Panc1 (cell line): ENCODE measurements around the gene CYP39A1. TPM values are rescaled to one million over a fixed set of nuclear protein-coding genes. Genes with fewer than 3 reads are reported as not detected.

Experiments used
- ATAC-seq: fragments of 200-7000 bp; cut with Tn5 transposase; 2 replicates; pipeline ENCODE4 v1.9.1; 2020; ENCODE audit warnings: mild to moderate bottlenecking, moderate library complexity
- BruUV-seq: library from RNA; stranded (reverse); fragments of 400-500 nt; replicated peaks from 2 replicates; lab custom pipeline; 2021; lab: Mats Ljungman, UMichigan
- CTCF ChIA-PET: fragments of 300-600 bp; sonication (Branson Sonifier 250); formaldehyde crosslinking; loops from one replicate; lab custom pipeline; 2022; ENCODE audit warnings: antibody characterized with exemption; lab: Charles Lee
- POLR2A ChIA-PET: fragments of 300-600 bp; sonication (Branson Sonifier 250); formaldehyde crosslinking; loops from one replicate; lab custom pipeline; 2022; ENCODE audit warnings: antibody characterized with exemption; lab: Charles Lee
- DNase-seq: peaks from one replicate; pipeline ENCODE4 v3.0.0-alpha.2; 2010; ENCODE audit warnings: low read depth, low spot score
- H3K27ac ChIP-seq: 2 replicates; pipeline ENCODE4 v1.5.1; 2011; ENCODE audit warnings: mild to moderate bottlenecking, low read length, inconsistent platforms
- H3K27me3 ChIP-seq: fragments of 200-500 bp; sonication (Bioruptor generic); 2 replicates; pipeline ENCODE4 v1.6.0; 2014; ENCODE audit warnings: low read length, inconsistent platforms; ENCODE audit not compliant: control insufficient read depth, insufficient read depth
- H3K36me3 ChIP-seq: fragments of 200-500 bp; sonication (Bioruptor generic); 2 replicates; pipeline ENCODE4 v1.5.1; 2014; ENCODE audit warnings: inconsistent platforms, mild to moderate bottlenecking, low read length, moderate library complexity; ENCODE audit not compliant: control insufficient read depth, insufficient read depth
- H3K4me1 ChIP-seq: 2 replicates; pipeline ENCODE4 v1.5.1; 2011; ENCODE audit warnings: inconsistent platforms, mild to moderate bottlenecking, low read length, moderate library complexity; ENCODE audit not compliant: control insufficient read depth, insufficient read depth
- H3K4me3 ChIP-seq, 2 experiments: 2 replicates each; pipeline ENCODE4 v1.5.1; 2011 to 2012; ENCODE audit warnings: low read depth in 2 of 2, low read length in 2 of 2, mild to moderate bottlenecking in 2 of 2, inconsistent platforms in 1 of 2, moderate library complexity in 1 of 2
- H3K9me3 ChIP-seq: fragments of 200-500 bp; sonication (Bioruptor generic); 2 replicates; pipeline ENCODE4 v1.5.1; 2014; ENCODE audit warnings: low read depth, mild to moderate bottlenecking, inconsistent platforms, low read length, moderate library complexity; ENCODE audit not compliant: control insufficient read depth, insufficient read depth
- POLR2AphosphoS5 ChIP-seq: IDR thresholded peaks from 2 replicates; pipeline ENCODE4 v1.6.1; 2012; ENCODE audit warnings: mild to moderate bottlenecking, low read depth, low read length, moderate library complexity
- SIN3A ChIP-seq: IDR thresholded peaks from 2 replicates; pipeline ENCODE4 v1.6.1; 2012; ENCODE audit warnings: low read depth, mild to moderate bottlenecking, low read length, moderate library complexity, borderline replicate concordance; ENCODE audit not compliant: insufficient read depth
- TCF7L2 ChIP-seq: IDR thresholded peaks from 2 replicates; pipeline ENCODE4 v1.6.1; 2011; ENCODE audit warnings: mild to moderate bottlenecking, low read depth, low read length, inconsistent platforms
- in situ Hi-C: cut with HindIII; loops from 2 replicates; pipeline ENCODE4 v1.10.0; 2016; ENCODE audit warnings: low sequenced_read_pairs, low pct_unique_long_range_greater_than_20kb
- intact Hi-C: fragments of 100-400 bp; cut with micrococcal nuclease; formaldehyde crosslinking; loops from one replicate; pipeline ENCODE4 v1.10.0; 2022; ENCODE audit not compliant: unreplicated experiment
- total RNA-seq: library from RNA; stranded (reverse); gene quantifications from one replicate; pipeline ENCODE4 v1.2.1, GENCODE V29; 2021; ENCODE audit not compliant: unreplicated experiment
- TF ChIP-seq, protein P1 (sequence below), 2 experiments: IDR thresholded peaks; 2 replicates each; pipeline ENCODE4 v1.6.1; 2011 to 2012; ENCODE audit warnings: low read depth in 2 of 2, control low read depth in 1 of 2, low read length in 1 of 2, mild to moderate bottlenecking in 1 of 2, moderate library complexity in 1 of 2; ENCODE audit not compliant: insufficient read depth in 1 of 2
- TF ChIP-seq, protein P2 (sequence below): fragments of 450-650 bp; IDR thresholded peaks from 2 replicates; pipeline ENCODE4 v1.5.1; 2017; ENCODE audit warnings: mild to moderate bottlenecking

CYP39A1 gene
- total RNA-seq, 1 experiment from 2014 or later = 0.72 TPM

DNA sequence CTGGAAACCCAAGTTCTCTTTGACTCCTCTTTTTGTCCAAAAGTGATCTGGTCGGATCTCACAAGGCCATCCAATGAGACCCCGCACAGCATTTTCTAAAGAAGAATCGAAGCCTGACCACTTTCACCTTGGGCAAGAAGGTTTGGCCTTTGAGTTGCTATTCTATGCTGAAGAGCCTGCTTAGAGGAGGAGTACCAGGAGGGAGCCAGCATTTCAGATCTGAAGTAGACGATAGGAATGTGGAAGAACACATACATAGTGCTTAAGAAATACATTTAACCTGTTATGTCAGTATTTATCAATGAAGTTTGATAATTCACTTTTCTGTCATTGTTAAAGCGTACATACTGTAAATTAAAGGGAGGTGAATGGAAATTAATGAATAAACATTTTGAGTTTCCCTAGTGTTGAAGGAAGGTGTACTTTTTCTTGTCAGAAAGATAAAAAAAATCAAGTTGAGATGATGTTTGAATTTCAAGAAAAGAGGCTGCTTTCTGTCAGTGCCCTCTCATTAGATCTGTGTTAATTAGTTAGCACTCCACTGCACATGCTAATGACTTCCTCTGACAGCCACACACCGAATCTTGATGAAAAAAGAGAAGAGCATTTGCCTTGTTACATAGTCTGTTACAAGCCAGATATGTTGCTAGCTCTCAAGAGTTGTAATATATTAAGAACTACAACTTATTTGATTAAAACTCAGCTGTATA is 24.1 kb upstream of the CYP39A1 start:
- CTCF ChIA-PET = no interaction called here
- no peak for ATAC-seq
- intact Hi-C loops = no loop called here
- Histone ChIP-seq H3K4me1 (no peaks in the 10 kb centered on the region), H3K27ac (no peak overlapping the region), H3K36me3 (no peaks in the 10 kb centered on the region), H3K9me3 (no peaks in the 10 kb centered on the region), H3K27me3 (no peaks in the 10 kb centered on the region), H3K4me3 (no peak overlapping the region)
- in situ Hi-C loops = no loop called here
- no peak for DNase-seq
- POLR2A ChIA-PET = no interaction called here
- no TSS peak for BruUV-seq
- TF ChIP-seq SIN3A = no peak

DNA sequence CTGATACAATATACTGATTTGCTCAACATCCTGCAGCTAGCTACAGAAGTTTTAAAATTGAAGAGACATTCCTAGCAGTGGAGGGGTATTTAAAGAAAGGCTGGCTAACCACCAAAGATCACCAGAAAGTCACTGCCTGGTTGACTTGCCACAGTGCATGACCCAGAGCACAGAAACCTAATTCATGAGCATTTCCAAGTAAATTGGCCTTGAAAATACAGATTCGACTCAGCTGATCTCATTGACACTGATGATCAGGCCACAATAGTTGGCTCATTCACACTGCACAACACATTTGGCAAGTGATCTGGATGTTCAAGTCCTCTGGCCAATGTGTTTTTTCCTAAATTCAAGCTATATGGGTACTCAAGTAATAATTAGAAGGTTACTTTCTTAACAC is 21.8 kb upstream of the CYP39A1 start:
- Histone ChIP-seq H3K4me1 (no peaks in the 10 kb centered on the region), H3K27ac (no peak overlapping the region), H3K27me3 (no peaks in the 10 kb centered on the region), H3K4me3 (no peak overlapping the region), H3K9me3 (no peaks in the 10 kb centered on the region), H3K36me3 (no peaks in the 10 kb centered on the region)
- ATAC-seq (no peak), DNase-seq (no peak)
- intact Hi-C loops (no loop called here), in situ Hi-C loops (no loop called here)
- BruUV-seq = no TSS peak
- POLR2A ChIA-PET = no interaction called here
- CTCF ChIA-PET = no interaction called here
- TF ChIP-seq, protein P1, sequence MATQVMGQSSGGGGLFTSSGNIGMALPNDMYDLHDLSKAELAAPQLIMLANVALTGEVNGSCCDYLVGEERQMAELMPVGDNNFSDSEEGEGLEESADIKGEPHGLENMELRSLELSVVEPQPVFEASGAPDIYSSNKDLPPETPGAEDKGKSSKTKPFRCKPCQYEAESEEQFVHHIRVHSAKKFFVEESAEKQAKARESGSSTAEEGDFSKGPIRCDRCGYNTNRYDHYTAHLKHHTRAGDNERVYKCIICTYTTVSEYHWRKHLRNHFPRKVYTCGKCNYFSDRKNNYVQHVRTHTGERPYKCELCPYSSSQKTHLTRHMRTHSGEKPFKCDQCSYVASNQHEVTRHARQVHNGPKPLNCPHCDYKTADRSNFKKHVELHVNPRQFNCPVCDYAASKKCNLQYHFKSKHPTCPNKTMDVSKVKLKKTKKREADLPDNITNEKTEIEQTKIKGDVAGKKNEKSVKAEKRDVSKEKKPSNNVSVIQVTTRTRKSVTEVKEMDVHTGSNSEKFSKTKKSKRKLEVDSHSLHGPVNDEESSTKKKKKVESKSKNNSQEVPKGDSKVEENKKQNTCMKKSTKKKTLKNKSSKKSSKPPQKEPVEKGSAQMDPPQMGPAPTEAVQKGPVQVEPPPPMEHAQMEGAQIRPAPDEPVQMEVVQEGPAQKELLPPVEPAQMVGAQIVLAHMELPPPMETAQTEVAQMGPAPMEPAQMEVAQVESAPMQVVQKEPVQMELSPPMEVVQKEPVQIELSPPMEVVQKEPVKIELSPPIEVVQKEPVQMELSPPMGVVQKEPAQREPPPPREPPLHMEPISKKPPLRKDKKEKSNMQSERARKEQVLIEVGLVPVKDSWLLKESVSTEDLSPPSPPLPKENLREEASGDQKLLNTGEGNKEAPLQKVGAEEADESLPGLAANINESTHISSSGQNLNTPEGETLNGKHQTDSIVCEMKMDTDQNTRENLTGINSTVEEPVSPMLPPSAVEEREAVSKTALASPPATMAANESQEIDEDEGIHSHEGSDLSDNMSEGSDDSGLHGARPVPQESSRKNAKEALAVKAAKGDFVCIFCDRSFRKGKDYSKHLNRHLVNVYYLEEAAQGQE (IDR thresholded peaks at IDR 0.05; ENCODE audit: insufficient read depth in 1 of 2, low read depth in 2 of 2, low read length in 1 of 2) = no peak
- TF ChIP-seq POLR2AphosphoS5 (no peak), TCF7L2 (no peak), SIN3A (no peak)
- TF ChIP-seq, protein P2, sequence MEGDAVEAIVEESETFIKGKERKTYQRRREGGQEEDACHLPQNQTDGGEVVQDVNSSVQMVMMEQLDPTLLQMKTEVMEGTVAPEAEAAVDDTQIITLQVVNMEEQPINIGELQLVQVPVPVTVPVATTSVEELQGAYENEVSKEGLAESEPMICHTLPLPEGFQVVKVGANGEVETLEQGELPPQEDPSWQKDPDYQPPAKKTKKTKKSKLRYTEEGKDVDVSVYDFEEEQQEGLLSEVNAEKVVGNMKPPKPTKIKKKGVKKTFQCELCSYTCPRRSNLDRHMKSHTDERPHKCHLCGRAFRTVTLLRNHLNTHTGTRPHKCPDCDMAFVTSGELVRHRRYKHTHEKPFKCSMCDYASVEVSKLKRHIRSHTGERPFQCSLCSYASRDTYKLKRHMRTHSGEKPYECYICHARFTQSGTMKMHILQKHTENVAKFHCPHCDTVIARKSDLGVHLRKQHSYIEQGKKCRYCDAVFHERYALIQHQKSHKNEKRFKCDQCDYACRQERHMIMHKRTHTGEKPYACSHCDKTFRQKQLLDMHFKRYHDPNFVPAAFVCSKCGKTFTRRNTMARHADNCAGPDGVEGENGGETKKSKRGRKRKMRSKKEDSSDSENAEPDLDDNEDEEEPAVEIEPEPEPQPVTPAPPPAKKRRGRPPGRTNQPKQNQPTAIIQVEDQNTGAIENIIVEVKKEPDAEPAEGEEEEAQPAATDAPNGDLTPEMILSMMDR = no peak

DNA sequence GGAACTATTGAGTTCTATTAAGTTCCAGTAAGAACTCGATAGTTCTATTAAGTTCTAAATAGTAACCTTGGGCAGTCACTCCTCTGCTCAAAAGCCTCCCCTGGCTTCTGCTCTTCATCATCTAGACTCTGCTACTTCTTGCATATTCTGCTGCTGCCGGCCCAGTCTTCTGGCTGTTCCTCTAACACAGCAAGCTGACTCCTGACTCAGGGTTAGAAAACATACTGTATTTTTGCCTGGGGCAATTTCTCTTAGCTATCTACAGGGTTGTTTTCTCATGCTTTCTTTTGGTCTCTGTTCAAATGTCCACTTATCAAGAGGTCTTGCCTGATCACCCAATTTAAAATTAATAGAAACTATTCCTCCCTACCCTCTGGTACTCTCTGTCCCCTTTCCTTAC is 14.8 kb upstream of the CYP39A1 start:
- Histone ChIP-seq H3K4me1 (no peaks in the 10 kb centered on the region), H3K27me3 (no peaks in the 10 kb centered on the region), H3K9me3 (no peaks in the 10 kb centered on the region), H3K4me3 (no peak overlapping the region), H3K36me3 (no peaks in the 10 kb centered on the region), H3K27ac (no peak overlapping the region)
- ATAC-seq (no peak), DNase-seq (no peak)
- in situ Hi-C loops = no loop called here
- no TSS peak for BruUV-seq
- POLR2A ChIA-PET = no interaction called here
- no peak for TF ChIP-seq TCF7L2
- CTCF ChIA-PET = no interaction called here
- intact Hi-C loops = no loop called here
